Measurements from ENCODE around the gene CCSER2. TPM values are rescaled to one million over a fixed set of nuclear protein-coding genes. Genes with fewer than 3 reads are reported as not detected.

Gene CCSER2
- polyA plus RNA-seq, 2 of the 4 experiments (the other 2 are of a cell fraction): 9.2 to 28.2 TPM

DNA sequence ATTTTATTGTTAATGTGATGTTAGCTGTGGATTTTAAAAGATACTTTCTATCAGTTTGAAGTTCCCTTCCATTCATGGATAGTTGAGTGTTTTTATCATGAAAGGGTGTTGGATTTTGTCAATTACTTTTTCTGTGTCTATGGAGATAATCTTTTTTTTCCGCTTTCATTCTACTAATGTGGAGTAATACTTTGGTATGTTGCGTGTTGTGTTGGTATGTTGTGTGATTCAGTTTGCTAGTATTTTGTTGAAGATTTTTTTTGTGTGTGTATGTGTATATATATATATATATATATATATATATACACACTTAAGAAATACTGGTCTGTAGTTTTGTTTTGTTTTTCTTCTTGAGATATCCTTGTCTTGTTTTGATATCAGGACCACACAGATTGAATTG, 100.3 kb downstream of the CCSER2 start:
- no peak for ATAC-seq
- no peak for DNase-seq (ENCODE audit: low read depth in 1 of 2, low spot score in 1 of 2)
- H3K4me3 ChIP-seq: no peak overlapping the region
- H3K4me1 ChIP-seq: peaks cover 17% of the 10 kb centered on the region; the same call in 2 of the 3 replicates
- TF ChIP-seq, protein P1, sequence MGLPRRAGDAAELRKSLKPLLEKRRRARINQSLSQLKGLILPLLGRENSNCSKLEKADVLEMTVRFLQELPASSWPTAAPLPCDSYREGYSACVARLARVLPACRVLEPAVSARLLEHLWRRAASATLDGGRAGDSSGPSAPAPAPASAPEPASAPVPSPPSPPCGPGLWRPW (IDR thresholded peaks at IDR 0.05): no peak
- TF ChIP-seq, protein P2, sequence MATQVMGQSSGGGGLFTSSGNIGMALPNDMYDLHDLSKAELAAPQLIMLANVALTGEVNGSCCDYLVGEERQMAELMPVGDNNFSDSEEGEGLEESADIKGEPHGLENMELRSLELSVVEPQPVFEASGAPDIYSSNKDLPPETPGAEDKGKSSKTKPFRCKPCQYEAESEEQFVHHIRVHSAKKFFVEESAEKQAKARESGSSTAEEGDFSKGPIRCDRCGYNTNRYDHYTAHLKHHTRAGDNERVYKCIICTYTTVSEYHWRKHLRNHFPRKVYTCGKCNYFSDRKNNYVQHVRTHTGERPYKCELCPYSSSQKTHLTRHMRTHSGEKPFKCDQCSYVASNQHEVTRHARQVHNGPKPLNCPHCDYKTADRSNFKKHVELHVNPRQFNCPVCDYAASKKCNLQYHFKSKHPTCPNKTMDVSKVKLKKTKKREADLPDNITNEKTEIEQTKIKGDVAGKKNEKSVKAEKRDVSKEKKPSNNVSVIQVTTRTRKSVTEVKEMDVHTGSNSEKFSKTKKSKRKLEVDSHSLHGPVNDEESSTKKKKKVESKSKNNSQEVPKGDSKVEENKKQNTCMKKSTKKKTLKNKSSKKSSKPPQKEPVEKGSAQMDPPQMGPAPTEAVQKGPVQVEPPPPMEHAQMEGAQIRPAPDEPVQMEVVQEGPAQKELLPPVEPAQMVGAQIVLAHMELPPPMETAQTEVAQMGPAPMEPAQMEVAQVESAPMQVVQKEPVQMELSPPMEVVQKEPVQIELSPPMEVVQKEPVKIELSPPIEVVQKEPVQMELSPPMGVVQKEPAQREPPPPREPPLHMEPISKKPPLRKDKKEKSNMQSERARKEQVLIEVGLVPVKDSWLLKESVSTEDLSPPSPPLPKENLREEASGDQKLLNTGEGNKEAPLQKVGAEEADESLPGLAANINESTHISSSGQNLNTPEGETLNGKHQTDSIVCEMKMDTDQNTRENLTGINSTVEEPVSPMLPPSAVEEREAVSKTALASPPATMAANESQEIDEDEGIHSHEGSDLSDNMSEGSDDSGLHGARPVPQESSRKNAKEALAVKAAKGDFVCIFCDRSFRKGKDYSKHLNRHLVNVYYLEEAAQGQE (IDR thresholded peaks at IDR 0.05): no peak
- TF ChIP-seq CHD4 (IDR thresholded peaks at IDR 0.05; ENCODE audit: borderline replicate concordance) (no peak), MYC (IDR thresholded peaks at IDR 0.05; ENCODE audit: borderline replicate concordance, low read length) (no peak), EHMT2 (IDR thresholded peaks at IDR 0.05; ENCODE audit: low read depth) (no peak), KDM5A (IDR thresholded peaks at IDR 0.05) (no peak), ZFP36 (IDR thresholded peaks at IDR 0.05; ENCODE audit: borderline replicate concordance, partially characterized antibody) (no peak), RCOR1 (IDR thresholded peaks at IDR 0.05; ENCODE audit: low read depth, low read length) (no peak), RARB (CRISPR knock-in tag; IDR thresholded peaks at IDR 0.05) (no peak), RFX5 (IDR thresholded peaks at IDR 0.05) (no peak), JUNB (IDR thresholded peaks at IDR 0.05) (no peak), RAD21 (conservative IDR thresholded peaks at IDR 0.05 in 1 of 2, IDR thresholded peaks at IDR 0.05 in 1 of 2) (no peak), HDAC2 (IDR thresholded peaks at IDR 0.05) (no peak)
- 88% methylated on average over 2 of the region's 2 CpGs for WGBS (ENCODE audit: missing lambda C conversion rate)
- H3K4me2 ChIP-seq: no peak overlapping the region
- FAIRE-seq: no peak
- ChIA-PET POLR2A (no interaction called here), CTCF (no interaction called here)
- no peak overlapping the region for H3K27ac ChIP-seq
- no peaks in the 10 kb centered on the region for H3K9me3 ChIP-seq

DNA sequence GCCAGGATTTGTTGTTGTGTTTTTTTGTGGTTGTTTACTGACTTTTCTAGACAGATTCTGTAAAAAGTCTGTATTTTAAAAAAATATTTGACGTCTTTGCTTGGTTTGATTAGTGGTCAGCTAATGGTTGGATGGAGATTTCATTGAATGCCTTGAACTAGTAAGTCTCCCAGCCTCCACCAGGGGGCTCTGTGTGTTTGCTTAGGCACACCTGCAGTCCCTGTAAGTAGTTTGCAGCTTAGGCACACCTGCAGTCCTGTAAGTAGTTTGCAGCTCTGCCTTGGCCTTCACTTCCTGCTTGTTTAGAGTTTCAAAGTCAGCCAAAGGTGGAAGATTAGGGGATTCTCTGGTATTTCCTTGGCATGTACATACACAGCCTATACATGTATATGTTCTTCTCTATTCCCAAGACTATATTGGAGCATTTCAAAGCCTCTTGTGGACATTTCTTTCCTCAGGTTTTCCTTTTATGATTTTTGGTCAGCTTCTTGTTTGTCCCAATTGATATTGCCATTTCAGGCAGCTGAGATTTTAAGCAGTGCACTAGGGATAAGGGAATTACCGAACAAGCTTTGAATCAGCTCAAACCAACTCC, 101.6 kb downstream of the CCSER2 start:
- Histone ChIP-seq H3K4me3 (no peak overlapping the region), H3K9me3 (no peaks in the 10 kb centered on the region), H3K4me2 (no peak overlapping the region), H3K4me1 (peaks cover 6% of the 10 kb centered on the region; the same call in 2 of the 3 replicates), H3K27ac (no peak overlapping the region)
- peak; percentile 47 for TF ChIP-seq SMC3 (IDR thresholded peaks at IDR 0.05)
- TF ChIP-seq, protein P3, sequence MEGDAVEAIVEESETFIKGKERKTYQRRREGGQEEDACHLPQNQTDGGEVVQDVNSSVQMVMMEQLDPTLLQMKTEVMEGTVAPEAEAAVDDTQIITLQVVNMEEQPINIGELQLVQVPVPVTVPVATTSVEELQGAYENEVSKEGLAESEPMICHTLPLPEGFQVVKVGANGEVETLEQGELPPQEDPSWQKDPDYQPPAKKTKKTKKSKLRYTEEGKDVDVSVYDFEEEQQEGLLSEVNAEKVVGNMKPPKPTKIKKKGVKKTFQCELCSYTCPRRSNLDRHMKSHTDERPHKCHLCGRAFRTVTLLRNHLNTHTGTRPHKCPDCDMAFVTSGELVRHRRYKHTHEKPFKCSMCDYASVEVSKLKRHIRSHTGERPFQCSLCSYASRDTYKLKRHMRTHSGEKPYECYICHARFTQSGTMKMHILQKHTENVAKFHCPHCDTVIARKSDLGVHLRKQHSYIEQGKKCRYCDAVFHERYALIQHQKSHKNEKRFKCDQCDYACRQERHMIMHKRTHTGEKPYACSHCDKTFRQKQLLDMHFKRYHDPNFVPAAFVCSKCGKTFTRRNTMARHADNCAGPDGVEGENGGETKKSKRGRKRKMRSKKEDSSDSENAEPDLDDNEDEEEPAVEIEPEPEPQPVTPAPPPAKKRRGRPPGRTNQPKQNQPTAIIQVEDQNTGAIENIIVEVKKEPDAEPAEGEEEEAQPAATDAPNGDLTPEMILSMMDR (IDR thresholded peaks at IDR 0.05): peak; percentile 55
- no peak for TF ChIP-seq CHD4 (IDR thresholded peaks at IDR 0.05; ENCODE audit: borderline replicate concordance)
- TF ChIP-seq RAD21 (conservative IDR thresholded peaks at IDR 0.05 in 1 of 2, IDR thresholded peaks at IDR 0.05 in 1 of 2): peak; percentile 30 to 54; a peak in 4 of 5 replicates
- peak; percentile 19 to 68 for DNase-seq (ENCODE audit: low read depth in 1 of 2, low spot score in 1 of 2)
- ATAC-seq: peak; percentile 73 to 85
- 81% methylated on average over 2 of the region's 2 CpGs for WGBS (ENCODE audit: missing lambda C conversion rate)
- FAIRE-seq: no peak
- POLR2A ChIA-PET: no interaction called here
- CTCF ChIA-PET: interaction anchor here (0.6 to 1.8 kb wide), 12 partner anchors 9 to 108 kb away, joined by 3 to 17 read pairs (median 3); no protein-coding TSS in a partner anchor

DNA sequence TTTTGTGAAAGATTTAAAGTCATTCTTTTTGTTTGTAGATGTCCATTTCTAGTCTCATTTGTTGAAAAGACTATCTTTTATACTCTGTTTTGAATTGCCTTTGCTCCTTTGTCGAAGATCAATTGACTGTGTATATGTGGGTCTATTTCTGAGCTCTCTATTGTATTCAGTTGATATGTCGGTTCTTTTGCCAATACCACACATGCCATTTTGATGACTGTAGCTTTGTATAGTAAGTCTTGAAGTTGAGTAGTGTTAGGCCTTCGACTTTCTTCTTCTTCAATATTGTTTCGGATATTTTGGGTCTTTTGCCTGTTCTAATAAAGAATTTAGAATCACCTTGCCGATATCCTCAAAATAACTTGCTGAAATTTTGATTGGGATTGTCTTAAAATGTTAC, 104.5 kb downstream of the CCSER2 start:
- POLR2A ChIA-PET: no interaction called here
- Histone ChIP-seq H3K27ac (no peak overlapping the region), H3K9me3 (no peaks in the 10 kb centered on the region), H3K4me1 (0 out of 3 replicates have a peak, but pooled peaks cover under 1% of the 10 kb centered on the region), H3K4me3 (no peak overlapping the region), H3K4me2 (no peak overlapping the region)
- FAIRE-seq (peak; percentile 72), ATAC-seq (no peak), DNase-seq (ENCODE audit: low read depth in 1 of 2, low spot score in 1 of 2) (no peak)
- 88% methylated on average over 5 of the region's 5 CpGs for WGBS (ENCODE audit: missing lambda C conversion rate)
- TF ChIP-seq JUN (IDR thresholded peaks at IDR 0.05): no peak
- CTCF ChIA-PET: no interaction called here

Measured in A549 (cell line).